ENCODE results near the gene PCDH8. TPM values are rescaled to one million over a fixed set of nuclear protein-coding genes. Genes with fewer than 3 reads are reported as not detected.

PCDH8 gene
- total and polyA plus RNA-seq, 10 of the 15 experiments (the other 5 are each of a cell fraction or from before 2014, with no cell fraction given) = 0.03 to 0.86 (median 0.45) TPM; not detected in 1

- H3K4me2 ChIP-seq (ENCODE audit: control insufficient read depth, insufficient read depth) = no peak overlapping the region
- H4K20me1 ChIP-seq (ENCODE audit: control insufficient read depth, insufficient read depth) = no peaks in the 10 kb centered on the region
- H3K4me3 ChIP-seq = no peak overlapping the region
- no peaks in the 10 kb centered on the region for H3K9me3 ChIP-seq (replicated peaks; ENCODE audit: control insufficient read depth, insufficient read depth, low read length)
- WGBS (ENCODE audit: insufficient coverage, insufficient replicate concordance, low lambda C conversion rate, missing lambda C conversion rate) = 38% methylated on average over 5 of the region's 7 CpGs
- no peak for FAIRE-seq
- SMC1A ChIA-PET (ENCODE audit: uncharacterized antibody, unreplicated experiment) = interaction anchor here (1.2 to 2.4 kb wide), 5 partner anchors 11 to 58 kb away, joined by 3 to 11 read pairs (median 4); no protein-coding TSS in a partner anchor
- RAD21 ChIA-PET (ENCODE audit: unreplicated experiment) = interaction anchor here (0.8 to 1.8 kb wide), 3 partner anchors 14 to 130 kb away, joined by 3 to 7 read pairs (median 4); no protein-coding TSS in a partner anchor
- CTCF ChIA-PET = interaction anchor here (0.7 to 5.1 kb wide), 3 partner anchors 11 to 138 kb away, joined by 3 to 30 read pairs (median 4); no protein-coding TSS in a partner anchor
- H2AFZ ChIP-seq (ENCODE audit: control insufficient read depth, low read depth, low read length) = no peak overlapping the region
- intact Hi-C loops (cut with micrococcal nuclease; ENCODE audit: unreplicated experiment) (no loop called here), in situ Hi-C loops (cut with MboI) (no loop called here)
- DNase-seq (ENCODE audit: low read depth, low spot score) = no peak
- no peaks in the 10 kb centered on the region for H3K4me1 ChIP-seq (ENCODE audit: control insufficient read depth, insufficient read depth, low read length)
- POLR2A ChIA-PET = interaction anchor here (0.9 kb wide), 2 partner anchors 10 to 11 kb away, joined by 3 to 4 read pairs; no protein-coding TSS in a partner anchor
- ATAC-seq = no peak
- peaks cover 0 to 2% of the 10 kb centered on the region in 2 experiments; a peak in 1 of 4 replicates for H3K27me3 ChIP-seq (replicated peaks in 1 of 2; ENCODE audit: control insufficient read depth in 2 of 2, insufficient read depth in 2 of 2, low read length in 1 of 2)
- no peak overlapping the region for H3K9ac ChIP-seq (ENCODE audit: control insufficient read depth, insufficient read depth, low read length)
- H3K27ac ChIP-seq (ENCODE audit: control insufficient read depth, insufficient read depth) = no peak overlapping the region
- no TSS peak for BruUV-seq (replicated peaks)
- TF ChIP-seq ZNF592 (IDR thresholded peaks at IDR 0.05) (no peak), KLF5 (IDR thresholded peaks at IDR 0.05; ENCODE audit: partially characterized antibody) (no peak), TARDBP (IDR thresholded peaks at IDR 0.05; ENCODE audit: borderline replicate concordance) (no peak), ASH2L (IDR thresholded peaks at IDR 0.05; ENCODE audit: borderline replicate concordance, low read depth) (no peak), MEF2B (IDR thresholded peaks at IDR 0.05; ENCODE audit: partially characterized antibody, poor library complexity, severe bottlenecking) (no peak)
- no peaks in the 10 kb centered on the region for H3K36me3 ChIP-seq (ENCODE audit: control insufficient read depth in 2 of 2, insufficient read depth in 2 of 2, low read length in 1 of 2)
- no peaks in the 10 kb centered on the region for H3K79me2 ChIP-seq (ENCODE audit: control insufficient read depth, insufficient read depth, low read length)
These were observed 53.9 kb downstream of the PCDH8 start for GRCh38 chr13:52794589-52794988.

All from GM12878 (cell line).